A549 (cell line): ENCODE results near the gene PFN3.

Source experiments
- CTCF ChIP-seq: fragments of >200 bp; sonication (Bioruptor Twin); formaldehyde crosslinking; IDR thresholded peaks from 3 replicates; pipeline ENCODE4 v1.5.1; 2016
- NFE2L2 ChIP-seq: fragments of 150-350 bp; conservative IDR thresholded peaks from 2 replicates; pipeline ENCODE4 v1.6.1; 2014; ENCODE audit warnings: low read length
- RFX5 ChIP-seq: fragments of 450-650 bp; IDR thresholded peaks from 2 replicates; pipeline ENCODE4 v1.7.1; 2014; ENCODE audit warnings: antibody characterized with exemption, mild to moderate bottlenecking, moderate library complexity

- TF ChIP-seq RFX5 = no peak
- no peak for TF ChIP-seq CTCF
- TF ChIP-seq NFE2L2 = no peak
Measured at GRCh38 chr5:177404641-177405179, 4.2 kb upstream of the PFN3 start.
